Spleen (tissue), 11 donors: ENCODE measurements around the gene TCEA2. TPM values are rescaled to one million over a fixed set of nuclear protein-coding genes. Genes with fewer than 3 reads are reported as not detected.

ENCODE experiments used
- DNase-seq: peaks from one replicate; pipeline ENCODE4 v3.0.0-alpha.2; 2020
- H3K27ac ChIP-seq, 8 donors: fragments of 200-600 bp; sonication (generic) in 7 of 8; 1 replicate in 4 of 8; 2 replicates in 4 of 8; pipeline versions ENCODE4 v1.5.0 to v1.8.0; 2016 to 2021; ENCODE audit warnings: inconsistent platforms in 4 of 8, mild to moderate bottlenecking in 4 of 8, moderate library complexity in 1 of 8
- H3K27me3 ChIP-seq, 7 donors: fragments of 200-600 bp; sonication (generic) in 6 of 7; replicated peaks in 1 of 7; 1 replicate in 4 of 7; 2 replicates in 3 of 7; pipeline versions ENCODE4 v1.5.0 to v1.8.0; 2016 to 2021; ENCODE audit warnings: inconsistent platforms in 3 of 7, mild to moderate bottlenecking in 1 of 7
- H3K36me3 ChIP-seq, 6 donors: fragments of 200-600 bp; sonication (generic) in 5 of 6; 1 replicate in 4 of 6; 2 replicates in 2 of 6; pipeline versions ENCODE4 v1.5.0 to v1.8.0; 2016 to 2021; ENCODE audit warnings: inconsistent platforms in 2 of 6
- H3K4me1 ChIP-seq, 6 donors: fragments of 200-600 bp; sonication (generic) in 5 of 6; 1 replicate in 3 of 6; 2 replicates in 3 of 6; pipeline versions ENCODE4 v1.5.0 to v1.8.0; 2016 to 2021; ENCODE audit warnings: inconsistent platforms in 3 of 6
- H3K4me3 ChIP-seq, 8 donors: fragments of 200-600 bp; sonication (generic) in 7 of 8; 1 replicate in 4 of 8; 2 replicates in 4 of 8; pipeline versions ENCODE4 v1.5.0 to v1.8.0; 2016 to 2021; ENCODE audit warnings: inconsistent platforms in 4 of 8, mild to moderate bottlenecking in 4 of 8, moderate library complexity in 2 of 8
- H3K9me3 ChIP-seq, 8 donors: fragments of 200-600 bp; sonication (generic) in 7 of 8; 1 replicate in 4 of 8; 2 replicates in 4 of 8; pipeline versions ENCODE4 v1.5.0 to v1.8.0; 2016 to 2021; ENCODE audit warnings: inconsistent platforms in 4 of 8
- CTCF ChIP-seq, 11 experiments: fragments of 200-600 bp in 7 of 11; fragments of 450-650 bp in 4 of 11; sonication (generic) in 4 of 11; IDR thresholded peaks in 8 of 11; conservative IDR thresholded peaks in 3 of 11; 1 replicate in 7 of 11; 2 replicates in 4 of 11; pipeline versions ENCODE4 v1.4.0 to v1.8.0; 2016 to 2021; ENCODE audit warnings: antibody characterized with exemption in 11 of 11, inconsistent platforms in 4 of 11, mild to moderate bottlenecking in 1 of 11
- POLR2A ChIP-seq, 3 donors: fragments of 450-650 bp; IDR thresholded peaks; one replicate each; pipeline ENCODE4 v1.5.1; 2017; ENCODE audit warnings: antibody characterized with exemption in 3 of 3, mild to moderate bottlenecking in 1 of 3
- POLR2AphosphoS5 ChIP-seq, 3 donors: sonication (generic); formaldehyde crosslinking; IDR thresholded peaks; one replicate each; pipeline ENCODE4 v1.5.1; 2017; ENCODE audit warnings: antibody characterized with exemption in 3 of 3
- WGBS, 5 donors: extraction: QIAGEN DNeasy Blood & Tissue Kit in 3 of 5; methylation state at CpG; one replicate each; pipeline versions ENCODE4 v1.1.5 to v1.1.7; 2013 to 2018; 5-methylcytosine and 5-hydroxymethylcytosine counted together
- intact Hi-C: fragments of 100-400 bp; cut with DNase I; formaldehyde crosslinking; loops from one replicate; pipeline ENCODE4 v1.15.0; 2023; ENCODE audit warnings: low total_unique reads
- polyA plus RNA-seq, 3 donors: library from polyadenylated mRNA; stranded (reverse); fragments of 200-250 nt; gene quantifications; one replicate each; pipeline ENCODE4 v1.2.1, GENCODE V29; 2013
- total RNA-seq, 7 donors: library from RNA; depleted of rRNA in 3 of 7; stranded (reverse); fragments of >200 nt in 3 of 7; fragmentation: NEBNext Ultra II Directional in 4 of 7; extraction: Animal tissue kit (Norgen Biotek cat#: 25700) in 4 of 7; gene quantifications; one replicate each; pipeline versions ENCODE4 v1.1.0 to v1.2.1, GENCODE V29; 2016 to 2021
- donor health status: healthy with polysubstance abuse.
- donor health status: DM: no; HTN: no; CAD: no; lungs with moderate emphysema.
- donor health status: DM: no; HTN: no; CAD: no.
- donor health status: Bipolar disorder and iron deficiency.
- donor health status: healthy.
- donor health status: DM: no; HTN: no; CAD: no.
- donor health status: DM: yes; HTN: yes; CAD: no.

The TCEA2 gene
- total and polyA plus RNA-seq, 10 donors: 18.6 to 60.8 (median 43.2) TPM

GRCh38 chr20:64041040-64041780 lies 21.8 kb upstream of the TCEA2 start:
- Histone ChIP-seq H3K27ac (peak overlapping the region in 7 of 8 donors; percentile 3 to 90 (median 86)), H3K27me3 (peaks cover 0 to 73% (median 10%) of the 10 kb centered on the region in 7 donors), H3K4me3 (peak overlapping the region in 4 of 8 donors; percentile 49 to 71 (median 51)), H3K9me3 (no peaks in the 10 kb centered on the region), H3K4me1 (peaks cover 29 to 94% (median 66%) of the 10 kb centered on the region in 6 donors), H3K36me3 (no peaks in the 10 kb centered on the region)
- no peak for TF ChIP-seq CTCF (IDR thresholded peaks at IDR 0.05 in 8 of 11, conservative IDR thresholded peaks at IDR 0.05 in 3 of 11)
- no peak for TF ChIP-seq POLR2A (IDR thresholded peaks at IDR 0.05)
- TF ChIP-seq POLR2AphosphoS5 (IDR thresholded peaks at IDR 0.05): no peak
- DNase-seq: peak; percentile 74
- WGBS, 5 donors: 46 to 60% (median 53%) methylated on average over 9 to 15 of the region's 15 CpGs
- intact Hi-C loops: no loop called here

- intact Hi-C loops: no loop called here
Observed at GRCh38 chr20:64041781-64042053, 21.3 kb upstream of the TCEA2 start.

GRCh38 chr20:64042054-64042781 lies 20.8 kb upstream of the TCEA2 start:
- peaks cover 0 to 4% (median 0%) of the 10 kb centered on the region in 6 donors for H3K36me3 ChIP-seq
- peaks cover 0 to 73% (median 10%) of the 10 kb centered on the region in 7 donors for H3K27me3 ChIP-seq
- 1 to 2% (median 2%) methylated on average over 21 to 55 of the region's 55 CpGs; no CpG with 5 or more reads in 1 of the 5 donors for WGBS, 5 donors
- TF ChIP-seq POLR2AphosphoS5 (IDR thresholded peaks at IDR 0.05) (peak; percentile 24 to 79 (median 52)), CTCF (IDR thresholded peaks at IDR 0.05 in 8 of 11, conservative IDR thresholded peaks at IDR 0.05 in 3 of 11) (no peak)
- intact Hi-C loops: no loop called here
- peak overlapping the region; percentile 76 to 90 (median 84) for H3K27ac ChIP-seq
- peaks cover 29 to 94% (median 63%) of the 10 kb centered on the region in 6 donors for H3K4me1 ChIP-seq
- DNase-seq: peak; percentile 83
- H3K9me3 ChIP-seq: no peaks in the 10 kb centered on the region
- H3K4me3 ChIP-seq: peak overlapping the region; percentile 31 to 71 (median 46)

More at GRCh38 chr20:64041781-64042053, 21.3 kb upstream of the TCEA2 start:
- WGBS, 5 donors: 5 to 36% (median 17%) methylated on average over 6 to 11 of the region's 11 CpGs
- TF ChIP-seq POLR2A (IDR thresholded peaks at IDR 0.05): no peak
- TF ChIP-seq POLR2AphosphoS5 (IDR thresholded peaks at IDR 0.05): no peak
- TF ChIP-seq CTCF (IDR thresholded peaks at IDR 0.05 in 8 of 11, conservative IDR thresholded peaks at IDR 0.05 in 3 of 11): no peak
- H3K27me3 ChIP-seq: peaks cover 0 to 73% (median 10%) of the 10 kb centered on the region in 7 donors
- peaks cover 29 to 94% (median 65%) of the 10 kb centered on the region in 6 donors for H3K4me1 ChIP-seq
- peak overlapping the region; percentile 31 to 71 (median 46) for H3K4me3 ChIP-seq
- DNase-seq: peak; percentile 75
- no peaks in the 10 kb centered on the region for H3K9me3 ChIP-seq
- H3K27ac ChIP-seq: peak overlapping the region; percentile 76 to 90 (median 84)
- H3K36me3 ChIP-seq: no peaks in the 10 kb centered on the region

- intact Hi-C loops: no loop called here
- H3K4me3 ChIP-seq: no peak overlapping the region
- H3K27ac ChIP-seq: peak overlapping the region in 3 of 8 donors; percentile 69 to 88 (median 71)
- peaks cover 19 to 94% (median 55%) of the 10 kb centered on the region in 6 donors for H3K4me1 ChIP-seq
- no peak for DNase-seq
- TF ChIP-seq CTCF (IDR thresholded peaks at IDR 0.05 in 8 of 11, conservative IDR thresholded peaks at IDR 0.05 in 3 of 11): no peak
- TF ChIP-seq POLR2A (IDR thresholded peaks at IDR 0.05): no peak
- no peak for TF ChIP-seq POLR2AphosphoS5 (IDR thresholded peaks at IDR 0.05)
- no peaks in the 10 kb centered on the region for H3K9me3 ChIP-seq
- 78 to 86% (median 80%) methylated on average over 9 of the region's 9 CpGs for WGBS, 5 donors
- peaks cover 0 to 73% (median 19%) of the 10 kb centered on the region in 7 donors for H3K27me3 ChIP-seq
- H3K36me3 ChIP-seq: peaks cover 0 to 15% (median 0%) of the 10 kb centered on the region in 6 donors
Observed at GRCh38 chr20:64043768-64044167, 19.2 kb upstream of the TCEA2 start.
